D721Med (cell line): ENCODE results near the gene MPEG1.

ENCODE experiments used
- DNase-seq: peaks from one replicate; pipeline ENCODE4 v3.0.0; 2011; ENCODE audit warnings: low spot score; ENCODE audit not compliant: insufficient read length
- FAIRE-seq: peaks from 2 replicates; lab custom pipeline; 2011; peaks lifted over from hg19 to GRCh38; lab: Jason Lieb, UNC
- TF ChIP-seq, protein P1 (sequence below): IDR thresholded peaks from 2 replicates; pipeline ENCODE4 v1.5.1; 2012; ENCODE audit warnings: mild to moderate bottlenecking, control low read depth; ENCODE audit not compliant: insufficient read depth; ENCODE audit errors: missing control alignments

MPEG1 gene

DNA sequence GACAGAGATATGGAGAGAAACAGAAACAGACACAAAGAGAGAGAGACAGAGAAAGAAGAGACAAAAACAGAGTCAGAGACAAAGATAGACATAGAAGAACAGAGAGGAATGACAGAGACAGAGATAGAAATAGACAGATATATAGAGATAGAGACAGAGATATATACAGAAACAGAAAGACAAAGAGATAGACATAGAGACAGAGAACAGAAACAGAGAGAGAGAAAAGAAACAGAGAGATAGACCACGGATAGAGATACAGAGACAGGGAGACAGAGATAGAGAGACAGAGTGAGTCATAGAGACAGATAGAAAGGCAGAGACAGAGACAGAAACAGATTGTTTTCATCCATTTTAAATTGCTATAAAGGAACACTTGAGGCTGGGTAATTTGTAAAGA lies 12.3 kb upstream of the MPEG1 start:
- no peak for FAIRE-seq
- no peak for DNase-seq
- TF ChIP-seq, protein P1, sequence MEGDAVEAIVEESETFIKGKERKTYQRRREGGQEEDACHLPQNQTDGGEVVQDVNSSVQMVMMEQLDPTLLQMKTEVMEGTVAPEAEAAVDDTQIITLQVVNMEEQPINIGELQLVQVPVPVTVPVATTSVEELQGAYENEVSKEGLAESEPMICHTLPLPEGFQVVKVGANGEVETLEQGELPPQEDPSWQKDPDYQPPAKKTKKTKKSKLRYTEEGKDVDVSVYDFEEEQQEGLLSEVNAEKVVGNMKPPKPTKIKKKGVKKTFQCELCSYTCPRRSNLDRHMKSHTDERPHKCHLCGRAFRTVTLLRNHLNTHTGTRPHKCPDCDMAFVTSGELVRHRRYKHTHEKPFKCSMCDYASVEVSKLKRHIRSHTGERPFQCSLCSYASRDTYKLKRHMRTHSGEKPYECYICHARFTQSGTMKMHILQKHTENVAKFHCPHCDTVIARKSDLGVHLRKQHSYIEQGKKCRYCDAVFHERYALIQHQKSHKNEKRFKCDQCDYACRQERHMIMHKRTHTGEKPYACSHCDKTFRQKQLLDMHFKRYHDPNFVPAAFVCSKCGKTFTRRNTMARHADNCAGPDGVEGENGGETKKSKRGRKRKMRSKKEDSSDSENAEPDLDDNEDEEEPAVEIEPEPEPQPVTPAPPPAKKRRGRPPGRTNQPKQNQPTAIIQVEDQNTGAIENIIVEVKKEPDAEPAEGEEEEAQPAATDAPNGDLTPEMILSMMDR: no peak

DNA sequence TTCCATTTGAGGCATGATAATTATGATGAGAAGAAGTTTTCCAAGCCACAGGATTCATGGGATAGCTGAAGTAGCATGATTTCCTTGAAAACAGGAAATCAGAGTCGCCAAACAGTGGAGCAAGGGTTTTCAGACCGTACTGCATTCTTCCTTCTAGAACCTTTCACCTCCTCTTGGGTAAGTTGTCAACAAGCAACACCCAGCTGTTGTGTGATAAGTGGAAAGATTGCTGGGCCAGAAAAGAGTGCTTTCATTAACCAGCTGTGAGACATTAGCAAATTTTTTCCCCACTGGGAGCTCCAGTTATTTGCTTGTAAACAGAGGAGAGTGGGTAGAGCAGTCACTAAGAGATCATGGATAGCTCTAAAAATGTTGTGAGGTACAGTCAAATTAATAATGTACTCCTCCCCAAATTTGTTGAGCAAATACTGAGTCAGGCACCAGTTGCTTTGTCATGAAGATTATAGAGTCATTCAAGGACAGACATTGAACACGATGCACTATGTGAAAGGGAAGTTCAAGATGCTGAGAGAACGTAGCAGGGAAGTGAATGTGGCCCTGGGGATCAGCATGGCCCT lies 11.7 kb upstream of the MPEG1 start:
- FAIRE-seq (no peak), DNase-seq (no peak)
- TF ChIP-seq, protein P1: no peak

DNA sequence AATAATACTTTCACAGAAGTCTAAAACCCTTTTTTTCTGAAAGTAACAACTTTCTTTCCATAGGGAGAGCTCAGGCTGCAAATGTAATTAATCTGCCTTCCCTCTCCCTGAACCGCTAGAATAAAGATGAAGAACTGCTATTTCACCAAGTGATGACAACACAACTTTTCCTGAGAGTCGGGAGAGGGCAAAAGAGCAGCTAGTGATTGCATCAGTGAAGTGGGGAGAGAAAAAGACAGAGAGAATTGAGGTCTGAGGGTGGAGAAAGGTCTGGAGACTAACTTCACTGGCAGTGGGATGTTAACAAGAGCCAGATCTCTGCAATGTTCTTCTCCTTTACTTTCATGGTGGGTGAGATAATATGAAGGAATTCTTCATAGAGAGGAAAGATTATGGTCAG lies 10.9 kb upstream of the MPEG1 start:
- TF ChIP-seq, protein P1: no peak
- no peak for FAIRE-seq
- DNase-seq: no peak

DNA sequence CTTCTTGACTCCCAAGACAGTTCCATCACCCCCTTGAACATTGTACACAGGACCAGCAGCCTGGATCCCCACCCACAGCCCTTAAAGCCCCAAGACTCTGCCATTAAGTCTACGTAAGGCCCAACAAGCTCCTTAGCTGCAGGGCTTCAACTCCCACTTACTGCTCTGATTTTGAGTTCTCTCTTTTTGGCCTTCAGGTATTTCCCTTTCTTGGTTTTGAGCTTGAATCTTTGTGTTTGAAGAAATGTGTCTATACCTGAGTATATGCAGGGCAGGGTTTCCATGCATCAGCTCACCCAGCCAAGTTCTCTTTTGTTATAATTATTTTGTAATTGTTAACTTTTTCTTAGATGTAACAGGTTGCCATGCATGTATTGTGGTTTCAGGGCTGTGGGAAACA lies 10.4 kb upstream of the MPEG1 start:
- TF ChIP-seq, protein P1: no peak
- no peak for FAIRE-seq

DNA sequence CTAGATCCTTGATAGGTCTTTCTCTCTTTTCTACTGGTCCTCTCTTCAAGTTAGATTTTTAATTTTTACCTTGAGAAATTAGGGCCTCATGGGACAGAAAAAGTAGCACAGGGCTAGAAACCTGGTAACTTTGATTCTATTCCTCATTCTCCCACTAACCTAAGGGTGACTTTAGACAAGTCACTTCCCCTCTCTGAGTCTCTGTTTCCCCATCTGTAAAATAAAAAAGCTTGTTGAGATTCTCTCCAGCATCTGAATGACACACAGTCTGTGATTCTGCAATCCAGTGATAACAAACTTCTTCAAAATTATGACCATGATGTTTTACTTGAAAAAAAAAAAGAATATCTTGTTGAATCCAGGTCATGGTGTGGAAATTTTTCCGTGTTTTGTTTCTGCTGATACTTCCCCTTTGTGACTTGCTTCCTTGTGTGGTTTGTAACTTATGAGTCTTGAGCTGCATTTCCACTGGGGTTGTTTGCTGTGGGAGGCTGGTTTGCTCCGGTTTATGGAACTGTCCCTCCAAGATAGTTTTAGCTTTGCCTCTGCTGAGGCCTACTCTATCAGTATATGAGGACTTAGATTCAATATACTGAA lies 9.8 kb upstream of the MPEG1 start:
- TF ChIP-seq, protein P1: no peak
- no peak for FAIRE-seq
- DNase-seq: no peak

More for the DNA sequence above, 10.4 kb upstream of the MPEG1 start:
- no peak for DNase-seq

- TF ChIP-seq, protein P1: no peak
- DNase-seq (no peak), FAIRE-seq (no peak)
These were observed 8.7 kb upstream of the MPEG1 start for GRCh38 chr11:59221441-59221840.

GRCh38 chr11:59219836-59220235 lies 7.1 kb upstream of the MPEG1 start:
- DNase-seq: no peak
- TF ChIP-seq, protein P1: no peak
- FAIRE-seq: no peak
